Dedifferentiated amniotic fluid mesenchymal stem cell (primary cell): ENCODE data around the gene COL15A1.

Experiments used
- DNase-seq: peaks from one replicate; pipeline ENCODE4 v3.0.0-alpha.2; 2016; ENCODE audit errors: extremely low spot score

Gene COL15A1

DNA sequence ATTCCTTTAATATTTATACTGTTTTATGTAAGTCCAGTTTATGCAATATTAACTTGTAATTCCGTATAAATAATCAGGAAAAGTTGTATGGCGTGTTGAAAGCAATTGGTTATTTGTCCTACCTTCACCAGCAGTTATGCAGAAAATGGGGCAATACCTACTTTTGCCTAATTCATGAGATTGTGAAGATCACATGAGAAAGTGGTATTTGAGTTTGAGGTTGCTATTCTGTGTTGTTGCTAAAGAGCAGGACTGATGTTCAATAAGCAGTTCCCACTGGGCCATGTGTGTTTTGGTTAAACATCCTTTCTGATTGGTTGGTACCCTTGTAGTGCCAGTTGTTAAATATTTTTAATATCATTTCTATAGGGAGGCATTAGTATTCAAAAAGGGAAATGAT lies 164.4 kb downstream of the COL15A1 start:
- no peak for DNase-seq

GRCh38 chr9:99109522-99109921 lies 165.8 kb downstream of the COL15A1 start:
- DNase-seq: no peak

DNA sequence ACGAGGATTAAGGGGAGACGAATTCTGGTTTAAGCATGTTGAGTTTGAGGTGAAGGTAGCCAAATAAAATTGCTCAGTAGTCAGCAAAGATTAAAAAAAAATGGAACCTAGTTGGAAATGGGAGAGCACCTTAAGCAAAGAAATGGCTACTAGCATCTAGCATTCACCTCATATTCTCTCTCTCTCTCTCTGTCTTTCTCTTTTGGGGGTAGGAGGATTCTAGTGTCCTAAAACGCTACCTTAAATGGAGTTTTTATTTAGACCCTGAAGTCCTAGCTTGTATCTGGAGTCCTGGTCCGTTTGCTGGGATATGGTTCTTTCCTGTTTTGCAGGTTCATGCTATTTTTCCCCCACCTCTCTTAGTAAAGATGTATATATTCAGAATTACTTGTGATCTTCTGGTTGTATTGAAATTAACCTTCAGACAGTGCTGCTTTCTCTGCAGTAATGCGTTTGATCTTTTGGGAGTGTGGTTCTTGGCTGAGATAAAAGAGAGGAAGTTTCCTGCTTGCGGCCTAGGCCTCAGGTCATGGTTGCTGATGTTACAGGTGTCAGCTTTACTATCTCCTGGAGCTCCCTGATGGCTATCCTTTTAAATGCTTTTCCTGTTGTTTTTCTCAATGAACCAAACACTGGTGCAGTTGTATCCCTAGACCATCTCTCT lies 169.2 kb downstream of the COL15A1 start:
- DNase-seq: no peak

DNA sequence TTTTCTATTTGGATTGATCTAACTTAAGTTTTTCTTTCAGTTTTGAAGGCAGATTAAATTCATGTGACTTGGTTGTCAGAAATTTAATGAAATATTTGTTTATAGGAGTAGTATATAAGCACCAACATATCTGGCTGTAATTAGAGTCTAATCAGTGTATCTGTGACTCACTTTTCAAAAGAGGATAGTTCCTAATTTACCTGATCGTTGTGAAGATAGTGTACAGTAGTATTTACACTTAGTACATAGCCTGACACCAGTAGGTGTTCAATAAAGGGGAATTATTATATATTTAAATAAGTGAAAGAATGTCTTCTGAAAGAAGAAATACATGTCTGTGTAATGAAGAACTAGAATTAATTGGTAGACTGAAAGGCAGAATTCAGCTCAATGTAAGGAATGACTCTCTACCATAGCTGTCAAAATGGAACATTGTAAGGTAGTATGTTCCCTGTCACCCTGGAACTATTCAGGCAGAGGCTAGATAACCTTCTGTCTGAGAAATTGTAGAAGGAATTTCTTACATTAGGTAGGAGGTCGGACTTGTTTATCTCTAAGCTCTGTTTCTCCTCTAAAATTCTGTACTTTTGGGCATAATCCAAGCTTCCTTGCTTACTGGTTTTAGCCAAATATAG lies 169.8 kb downstream of the COL15A1 start:
- DNase-seq: no peak

GRCh38 chr9:99114049-99114440 lies 170.3 kb downstream of the COL15A1 start:
- no peak for DNase-seq

GRCh38 chr9:99114846-99115500 lies 171.3 kb downstream of the COL15A1 start:
- no peak for DNase-seq

DNA sequence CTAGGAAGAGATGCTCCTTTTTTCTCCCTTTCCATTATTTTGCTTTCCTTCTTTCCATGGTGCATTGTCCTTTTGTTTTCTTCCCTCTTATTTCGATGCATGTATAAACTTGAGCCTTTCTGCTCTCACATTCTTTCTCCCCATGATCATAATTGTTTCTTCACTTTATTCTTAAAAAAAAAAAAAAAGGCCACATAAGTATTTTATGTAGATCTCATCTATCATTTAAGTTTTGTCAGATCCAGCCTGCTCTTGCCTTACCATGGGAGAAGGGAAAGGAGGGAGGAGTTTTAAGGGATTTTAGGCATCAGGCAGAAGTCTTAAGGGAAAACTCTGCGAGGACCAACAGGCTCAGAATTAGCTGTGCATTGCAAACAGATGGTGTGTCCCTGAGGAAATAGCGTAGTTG lies 172.3 kb downstream of the COL15A1 start:
- DNase-seq: no peak

GRCh38 chr9:99118782-99119466 lies 175.2 kb downstream of the COL15A1 start:
- DNase-seq: no peak

DNA sequence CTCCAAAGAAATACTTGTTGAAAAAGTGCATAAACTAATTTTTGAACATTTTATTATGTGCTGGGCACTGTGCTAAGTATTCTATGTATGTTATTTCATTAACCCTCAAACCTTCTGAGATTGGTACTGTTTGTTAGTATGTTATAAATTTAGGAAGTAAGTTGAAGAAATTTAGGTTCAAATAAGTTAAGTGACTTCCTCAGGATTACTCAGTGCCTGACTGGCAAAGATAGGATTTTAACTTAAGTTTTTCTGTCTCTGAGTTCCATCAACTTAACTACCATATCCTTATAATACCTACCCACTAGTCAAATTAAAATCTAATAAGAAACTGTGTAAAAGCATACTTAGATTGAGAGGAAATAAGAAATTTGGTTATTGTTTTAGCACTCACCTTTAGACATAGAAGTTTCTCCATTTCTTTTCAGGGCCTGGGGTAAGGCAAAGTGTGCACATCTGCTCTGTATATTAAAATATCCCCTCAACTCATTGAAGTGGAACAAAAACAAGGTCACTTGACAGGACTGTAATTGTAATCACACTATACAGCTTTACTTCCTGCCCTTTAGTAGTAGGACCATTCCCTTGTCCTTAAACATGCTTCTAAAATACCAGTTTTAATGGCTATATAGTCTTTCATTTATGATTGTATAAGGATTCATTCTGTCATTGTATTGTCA lies 176.4 kb downstream of the COL15A1 start:
- DNase-seq: no peak
